ENCODE results near the gene CSPG4. TPM values are rescaled to one million over a fixed set of nuclear protein-coding genes. Genes with fewer than 3 reads are reported as not detected.
"Not testable (repeated sequence)": the region's sequence is repeated elsewhere in the genome, so short reads cannot be mapped to it uniquely, and the experiment has no call there.

CSPG4 gene
- total and polyA plus RNA-seq, 8 donors = 1.8 to 44.6 (median 20.3) TPM

DNA sequence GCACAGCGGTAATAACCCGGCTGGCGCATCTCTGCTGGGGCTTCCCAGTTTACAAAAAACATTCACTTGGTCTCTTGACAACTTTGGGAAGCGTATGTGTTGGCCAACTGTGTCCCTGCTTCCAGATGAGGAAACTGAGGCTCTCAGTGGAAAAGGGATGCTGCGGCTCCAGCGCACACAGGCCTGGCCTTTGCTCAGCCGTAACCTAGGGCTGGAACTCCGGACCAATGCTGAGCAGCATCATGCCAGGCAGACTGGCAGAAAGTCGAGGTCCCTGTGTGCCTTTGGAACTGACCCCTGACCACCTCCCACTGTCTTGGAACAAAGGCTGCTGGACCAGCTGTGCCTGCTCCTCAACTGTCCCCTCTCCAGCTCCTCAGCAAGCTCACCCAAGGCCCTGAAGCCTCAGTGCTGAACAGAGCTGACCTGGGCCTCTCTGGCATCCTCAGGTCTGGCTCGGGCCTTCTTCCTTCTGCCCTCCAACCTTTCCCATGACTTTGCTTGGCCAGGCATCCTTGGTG, 2.7 kb upstream of the CSPG4 start:
- DNase-seq; intact Hi-C loops (cut with DNase I; ENCODE audit: low total_unique reads); H3K36me3 ChIP-seq; H3K9me3 ChIP-seq; H3K4me3 ChIP-seq: not testable (repeated sequence)
- Histone ChIP-seq H3K27me3 (peaks cover 0 to 15% (median 7%) of the 10 kb centered on the region in 3 donors), H3K4me1 (peaks cover 22 to 51% (median 43%) of the 10 kb centered on the region in 4 donors), H3K27ac (peak overlapping the region in 4 of 5 donors; percentile 2 to 57 (median 46))
- 79 to 86% (median 82%) methylated on average over 9 to 10 of the region's 10 CpGs for WGBS, 5 donors

GRCh38 chr15:75714195-75714594, 1.5 kb upstream of the CSPG4 start:
- Histone ChIP-seq H3K9me3 (no peaks in the 10 kb centered on the region), H3K4me3 (no peak overlapping the region), H3K36me3 (no peaks in the 10 kb centered on the region), H3K27me3 (peaks cover 0 to 15% (median 7%) of the 10 kb centered on the region in 3 donors), H3K27ac (peak overlapping the region in 3 of 5 donors; percentile 79 to 93 (median 90)), H3K4me1 (peaks cover 22 to 53% (median 46%) of the 10 kb centered on the region in 4 donors)
- TF ChIP-seq CTCF (IDR thresholded peaks at IDR 0.05) (no peak), POLR2AphosphoS5 (IDR thresholded peaks at IDR 0.05) (no peak), POLR2A (IDR thresholded peaks at IDR 0.05) (no peak), EP300 (IDR thresholded peaks at IDR 0.05) (no peak)
- intact Hi-C loops (cut with DNase I; ENCODE audit: low total_unique reads) = no loop called here
- WGBS, 5 donors = 70 to 98% (median 91%) methylated on average over 3 of the region's 3 CpGs
- DNase-seq = no peak

GRCh38 chr15:75713338-75713895, 769 bp upstream of the CSPG4 start:
- DNase-seq = peak; percentile 42 to 85
- intact Hi-C loops (cut with DNase I; ENCODE audit: low total_unique reads) = no loop called here
- H3K4me3 ChIP-seq = peak overlapping the region; percentile 49 to 61 (median 58)
- 34 to 48% (median 45%) methylated on average over 6 to 9 of the region's 9 CpGs for whole genome bisulfite sequencing, 5 donors
- H3K36me3 ChIP-seq = no peaks in the 10 kb centered on the region
- peaks cover 0 to 15% (median 7%) of the 10 kb centered on the region in 3 donors for H3K27me3 ChIP-seq
- TF ChIP-seq POLR2A (IDR thresholded peaks at IDR 0.05) = no peak
- TF ChIP-seq CTCF (IDR thresholded peaks at IDR 0.05) = no peak
- no peak for TF ChIP-seq EP300 (IDR thresholded peaks at IDR 0.05)
- peak in 1 of 3 donors; percentile 4 for TF ChIP-seq POLR2AphosphoS5 (IDR thresholded peaks at IDR 0.05)
- no peaks in the 10 kb centered on the region for H3K9me3 ChIP-seq
- peak overlapping the region in 4 of 5 donors; percentile 79 to 93 (median 86) for H3K27ac ChIP-seq
- peaks cover 18 to 56% (median 47%) of the 10 kb centered on the region in 4 donors for H3K4me1 ChIP-seq

DNA sequence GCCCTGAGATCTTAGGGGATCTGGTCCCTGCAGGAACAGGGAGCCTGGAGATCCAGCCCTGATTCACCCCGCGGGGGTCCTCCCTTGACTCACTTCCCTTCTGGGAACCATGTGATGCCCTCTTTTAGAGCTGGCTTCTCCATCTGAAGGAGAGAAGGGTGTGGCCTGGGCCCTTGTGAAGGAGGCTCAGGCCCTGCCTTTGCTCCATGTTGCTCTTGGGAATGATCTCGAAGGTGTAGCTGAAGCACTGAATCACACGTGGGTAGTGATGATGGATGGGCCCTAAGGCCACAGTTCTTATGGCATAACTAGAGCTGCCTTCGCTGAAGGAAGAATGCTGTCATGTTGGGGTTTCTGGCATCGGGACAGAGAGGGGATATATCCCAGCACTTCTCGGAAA, 1.2 kb downstream of the CSPG4 start:
- Histone ChIP-seq H3K4me1 (peaks cover 15 to 54% (median 38%) of the 10 kb centered on the region in 4 donors), H3K27me3 (peaks cover 0 to 15% (median 7%) of the 10 kb centered on the region in 3 donors), H3K27ac (peak overlapping the region in 4 of 5 donors; percentile 20 to 93 (median 69)), H3K4me3 (peak overlapping the region; percentile 49 to 61 (median 58))
- intact Hi-C loops (cut with DNase I; ENCODE audit: low total_unique reads); DNase-seq; H3K9me3 ChIP-seq; H3K36me3 ChIP-seq: not testable (repeated sequence)
- TF ChIP-seq POLR2AphosphoS5 (IDR thresholded peaks at IDR 0.05) = peak in 2 of 3 donors; percentile 43 to 48
- 57 to 75% (median 62%) methylated on average over 5 to 7 of the region's 7 CpGs for WGBS, 5 donors

DNA sequence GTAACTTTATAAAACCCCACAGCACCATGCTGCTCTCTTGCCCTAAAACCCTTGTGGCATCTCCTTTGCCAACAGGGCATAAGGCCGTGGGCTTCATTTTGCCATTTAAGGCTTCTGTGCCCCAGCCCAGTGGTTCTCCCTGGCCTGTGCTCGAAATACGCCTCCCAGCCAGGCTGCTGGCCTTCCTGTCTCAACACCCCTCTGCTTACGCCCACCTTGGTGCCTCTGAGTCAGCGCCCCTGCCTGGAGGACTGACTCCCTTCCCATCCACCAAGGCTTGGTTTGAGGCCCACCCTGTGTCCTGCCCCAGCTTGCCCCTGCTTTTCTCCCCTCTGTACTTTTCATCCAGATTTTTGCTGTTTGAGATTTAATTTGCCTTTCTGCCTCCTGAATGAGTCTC, 1.8 kb downstream of the CSPG4 start:
- intact Hi-C loops (cut with DNase I; ENCODE audit: low total_unique reads); DNase-seq; H3K9me3 ChIP-seq; H3K36me3 ChIP-seq: not testable (repeated sequence)
- 79 to 90% (median 86%) methylated on average over 2 to 5 of the region's 5 CpGs; no CpG with 5 or more reads in 1 of the 5 donors for WGBS, 5 donors
- H3K4me3 ChIP-seq = peak overlapping the region in 1 of 4 donors; percentile 31
- peaks cover 15 to 59% (median 39%) of the 10 kb centered on the region in 4 donors for H3K4me1 ChIP-seq
- peaks cover 0 to 15% (median 7%) of the 10 kb centered on the region in 3 donors for H3K27me3 ChIP-seq
- peak overlapping the region in 4 of 5 donors; percentile 68 to 90 (median 82) for H3K27ac ChIP-seq

GRCh38 chr15:75709458-75709857, 3.2 kb downstream of the CSPG4 start:
- DNase-seq = peak in 1 of 2 donors; percentile 93
- TF ChIP-seq POLR2AphosphoS5 (IDR thresholded peaks at IDR 0.05) (peak; percentile 26 to 83 (median 40)), EP300 (IDR thresholded peaks at IDR 0.05) (peak; percentile 89), POLR2A (IDR thresholded peaks at IDR 0.05) (peak in 1 of 4 donors; percentile 16)
- H3K4me3 ChIP-seq = peak overlapping the region in 3 of 4 donors; percentile 28 to 31 (median 30)
- H3K27ac ChIP-seq = peak overlapping the region in 4 of 5 donors; percentile 68 to 90 (median 82)
- intact Hi-C loops (cut with DNase I; ENCODE audit: low total_unique reads); H3K9me3 ChIP-seq; H3K36me3 ChIP-seq: not testable (repeated sequence)
- WGBS, 5 donors = 47 to 78% (median 60%) methylated on average over 9 to 13 of the region's 15 CpGs
- H3K4me1 ChIP-seq = peaks cover 17 to 66% (median 37%) of the 10 kb centered on the region in 4 donors
- H3K27me3 ChIP-seq = peaks cover 0 to 15% (median 7%) of the 10 kb centered on the region in 3 donors
